OCI-M1 (cell line): ENCODE measurements around the gene SCYGR3.
"Not testable (repeated sequence)": the region's sequence is repeated elsewhere in the genome, so short reads cannot be mapped to it uniquely, and the experiment has no call there.

Experiments used
- DNase-seq: peaks from one replicate; lab custom pipeline; 2025; lab: John Stamatoyannopoulos, UW

The SCYGR3 gene

GRCh38 chr2:227613272-227613660 is 1.4 kb downstream of the SCYGR3 start:
- DNase-seq, result no peak

- DNase-seq, result no peak
Measured at GRCh38 chr2:227612546-227613271, 1.9 kb downstream of the SCYGR3 start.

DNA sequence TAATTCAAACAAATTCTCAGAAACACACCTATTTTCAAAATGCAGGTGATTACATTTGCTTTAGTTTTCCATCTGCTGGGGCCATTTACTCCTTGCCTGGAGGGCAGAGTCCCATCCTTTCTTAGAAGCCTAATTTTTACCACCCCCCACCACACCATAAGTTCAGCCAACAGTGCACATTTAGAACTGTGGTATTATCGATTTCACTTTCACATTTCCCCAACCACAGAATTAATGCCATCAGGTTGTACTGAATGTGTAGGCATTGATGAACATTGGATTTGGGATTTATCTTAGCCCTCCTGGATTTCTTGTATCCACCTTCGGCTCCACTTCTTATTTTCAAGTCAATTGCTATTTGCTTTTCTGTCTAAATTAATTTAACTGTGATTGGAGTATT is 4.5 kb downstream of the SCYGR3 start:
- DNase-seq, result no peak

- peak; percentile 75 for DNase-seq
Measured at GRCh38 chr2:227608561-227609338, 5.9 kb downstream of the SCYGR3 start.

- DNase-seq, result no peak
Measured at GRCh38 chr2:227607941-227608340, 6.7 kb downstream of the SCYGR3 start.

DNA sequence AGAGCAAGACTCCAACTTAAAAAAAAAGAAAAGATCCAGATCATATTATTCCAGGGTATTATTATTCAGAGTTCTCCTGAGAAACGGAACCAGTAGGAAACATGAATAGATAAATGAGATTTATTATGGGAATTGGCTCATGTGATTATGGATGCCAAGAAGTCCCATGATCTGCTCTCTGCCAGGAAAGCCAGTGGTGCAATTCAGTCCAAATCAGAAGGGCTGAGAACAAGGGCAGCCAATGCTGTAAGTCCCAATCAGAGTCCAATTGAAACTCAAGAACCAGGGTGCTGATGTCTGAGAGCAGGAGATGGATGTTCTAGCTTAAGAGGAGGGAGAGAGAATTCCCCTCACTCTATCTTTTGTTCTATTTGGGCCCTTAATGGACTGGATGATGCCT is 8.2 kb downstream of the SCYGR3 start:
- DNase-seq, result no peak

- no peak for DNase-seq
Measured at GRCh38 chr2:227602358-227602757, 12.3 kb downstream of the SCYGR3 start.

GRCh38 chr2:227598835-227599503 is 15.7 kb downstream of the SCYGR3 start, which contains the start of gene SCYGR2:
TSS of gene SCYGR2 (plus strand) at chr2:227598893. CDS start at chr2:227598893, 0 bp downstream.
- not testable (repeated sequence) for DNase-seq

- DNase-seq, result no peak
Measured at GRCh38 chr2:227597998-227598397, 16.6 kb downstream of the SCYGR3 start.

GRCh38 chr2:227597036-227597435 is 17.6 kb downstream of the SCYGR3 start:
- DNase-seq, result no peak

- no peak for DNase-seq
Measured at GRCh38 chr2:227595797-227596196, 18.8 kb downstream of the SCYGR3 start.

GRCh38 chr2:227592694-227593387 is 21.8 kb downstream of the SCYGR3 start:
- DNase-seq, result no peak

DNA sequence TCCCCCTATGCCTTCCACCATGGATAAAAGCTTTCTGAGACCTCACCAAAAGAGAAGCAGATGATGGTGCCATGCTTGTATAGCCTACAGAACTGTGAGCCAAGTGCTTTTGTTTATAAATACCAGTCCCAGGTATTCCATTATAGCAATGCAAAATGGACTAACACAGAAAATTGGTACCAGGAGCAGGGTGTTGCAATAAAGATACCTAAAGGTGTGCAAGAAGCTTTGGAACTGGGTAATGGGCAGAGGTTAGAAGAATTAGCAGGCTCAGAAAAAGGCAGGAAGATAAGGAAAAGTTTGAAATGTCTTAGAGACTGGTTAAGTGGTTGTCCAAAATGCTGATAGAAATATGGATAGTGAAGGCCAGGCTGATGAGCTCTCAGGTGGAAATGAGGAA is 32.3 kb downstream of the SCYGR3 start:
- DNase-seq, result no peak

- DNase-seq, result no peak
Measured at GRCh38 chr2:227579791-227580190, 34.8 kb downstream of the SCYGR3 start.

GRCh38 chr2:227578642-227579041 is 36.0 kb downstream of the SCYGR3 start:
- DNase-seq, result no peak

DNA sequence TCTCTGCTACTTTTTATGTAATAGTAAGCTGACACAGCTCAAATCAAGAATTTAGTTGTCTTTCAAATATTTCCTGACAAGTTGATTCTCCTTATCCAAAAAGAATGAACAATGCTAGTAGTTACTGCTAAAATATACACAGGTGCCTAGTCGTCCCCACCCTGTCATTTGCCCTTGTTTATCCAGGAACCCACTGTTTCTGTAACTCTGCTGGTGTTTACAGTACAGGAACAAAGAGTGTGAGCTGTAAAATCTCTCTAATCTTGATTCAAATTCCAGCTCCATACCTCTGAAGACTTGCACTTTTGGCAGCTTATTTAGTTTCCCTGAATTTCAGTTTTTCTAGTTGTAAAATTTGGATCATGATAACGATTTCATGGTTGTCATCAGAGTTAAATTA is 37.1 kb downstream of the SCYGR3 start:
- DNase-seq, result no peak

- DNase-seq, result no peak
Measured at GRCh38 chr2:227576812-227577211, 37.8 kb downstream of the SCYGR3 start.

- no peak for DNase-seq
Measured at GRCh38 chr2:227576110-227576509, 38.5 kb downstream of the SCYGR3 start.

GRCh38 chr2:227570615-227571014 is 44.0 kb downstream of the SCYGR3 start:
- no peak for DNase-seq

DNA sequence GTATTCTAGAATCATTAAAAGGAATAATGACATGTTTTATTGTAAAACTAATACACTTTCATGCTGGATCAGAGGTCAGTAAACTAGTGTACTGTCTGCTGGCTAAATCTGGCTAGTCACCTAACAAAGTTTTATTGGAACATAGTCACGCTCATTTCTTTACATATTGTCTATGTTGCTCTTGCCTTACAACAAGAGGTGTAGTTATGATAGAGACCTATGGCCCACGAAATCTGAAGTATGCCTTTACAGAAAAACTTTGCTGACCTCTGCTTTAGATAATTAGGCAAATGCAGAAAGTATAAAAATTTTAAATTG is 45.8 kb downstream of the SCYGR3 start:
- DNase-seq, result no peak

DNA sequence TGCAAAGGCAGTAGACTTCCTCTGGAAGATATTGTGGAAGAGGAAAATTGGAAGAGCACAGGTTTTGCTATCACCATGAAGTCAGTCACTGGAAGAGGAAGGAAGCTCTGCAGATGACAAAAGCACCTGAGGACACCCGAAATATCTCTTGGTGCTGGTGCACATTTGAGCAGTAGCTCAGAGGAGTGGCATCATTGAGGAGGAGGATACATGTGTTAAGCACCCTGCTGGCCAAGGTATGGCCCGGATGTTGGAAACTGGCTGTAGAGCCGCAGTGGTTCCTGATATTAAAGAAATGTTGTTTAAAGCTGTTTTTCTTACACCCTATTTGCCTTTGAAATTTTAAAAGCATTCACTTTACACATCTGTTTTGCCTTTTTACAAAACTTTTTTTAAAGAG is 48.6 kb downstream of the SCYGR3 start:
- DNase-seq, result no peak

DNA sequence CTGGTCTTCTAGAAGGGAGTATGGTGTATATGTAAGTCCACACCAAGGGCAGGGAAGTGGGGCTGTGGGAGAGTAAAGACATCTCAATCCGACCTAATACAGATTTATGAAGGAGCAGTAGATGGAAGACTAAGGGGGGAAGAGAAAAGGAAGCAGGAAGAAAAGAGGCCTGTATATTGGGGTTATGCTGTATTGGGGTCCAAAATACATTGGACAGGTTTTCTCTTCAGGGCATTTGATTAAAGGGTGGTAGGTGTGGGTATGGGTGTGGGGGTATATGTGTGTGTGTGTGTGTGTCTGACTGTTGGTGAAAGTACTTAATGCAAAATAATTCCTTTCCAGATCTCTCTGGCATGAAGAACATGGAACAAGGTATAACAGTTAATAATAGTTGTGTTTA is 49.6 kb downstream of the SCYGR3 start:
- DNase-seq, result no peak
